Left kidney (tissue), 2 donors: Measurements from ENCODE around the gene ACOT2. TPM values are rescaled to one million over a fixed set of nuclear protein-coding genes. Genes with fewer than 3 reads are reported as not detected.
"Not testable (repeated sequence)": the region's sequence is repeated elsewhere in the genome, so short reads cannot be mapped to it uniquely, and the experiment has no call there.

Experiments
- DNase-seq: peaks from one replicate; pipeline ENCODE4 v3.0.0-alpha.2; 2013
- polyA plus RNA-seq: library from polyadenylated mRNA; unstranded; fragments of 120-200 nt; gene quantifications from one replicate; pipeline ENCODE4 v1.2.1, GENCODE V29; 2013; ENCODE audit not compliant: insufficient read length

The ACOT2 gene
- polyA plus RNA-seq, 1 donor: 59.0 TPM

DNA sequence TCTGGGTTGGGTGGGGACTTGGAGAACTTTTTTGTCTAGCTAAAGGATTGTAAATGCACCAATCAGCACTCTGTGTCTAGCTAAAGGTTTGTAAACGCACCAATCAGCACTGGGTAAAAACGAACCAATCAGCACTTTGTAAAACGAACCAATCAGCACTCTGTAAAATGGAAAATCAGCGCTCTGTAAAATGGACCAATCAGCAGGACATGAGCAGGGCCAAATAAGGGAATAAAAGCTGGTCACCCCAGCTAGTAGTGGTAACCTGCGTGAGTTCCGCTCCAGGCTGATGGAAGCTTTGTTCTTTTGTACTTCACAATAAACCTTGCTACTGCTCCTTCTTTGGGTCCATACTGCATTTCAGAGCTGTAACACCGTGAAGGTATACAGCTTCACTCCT is 1.7 kb upstream of the ACOT2 start:
- no peak for DNase-seq

DNA sequence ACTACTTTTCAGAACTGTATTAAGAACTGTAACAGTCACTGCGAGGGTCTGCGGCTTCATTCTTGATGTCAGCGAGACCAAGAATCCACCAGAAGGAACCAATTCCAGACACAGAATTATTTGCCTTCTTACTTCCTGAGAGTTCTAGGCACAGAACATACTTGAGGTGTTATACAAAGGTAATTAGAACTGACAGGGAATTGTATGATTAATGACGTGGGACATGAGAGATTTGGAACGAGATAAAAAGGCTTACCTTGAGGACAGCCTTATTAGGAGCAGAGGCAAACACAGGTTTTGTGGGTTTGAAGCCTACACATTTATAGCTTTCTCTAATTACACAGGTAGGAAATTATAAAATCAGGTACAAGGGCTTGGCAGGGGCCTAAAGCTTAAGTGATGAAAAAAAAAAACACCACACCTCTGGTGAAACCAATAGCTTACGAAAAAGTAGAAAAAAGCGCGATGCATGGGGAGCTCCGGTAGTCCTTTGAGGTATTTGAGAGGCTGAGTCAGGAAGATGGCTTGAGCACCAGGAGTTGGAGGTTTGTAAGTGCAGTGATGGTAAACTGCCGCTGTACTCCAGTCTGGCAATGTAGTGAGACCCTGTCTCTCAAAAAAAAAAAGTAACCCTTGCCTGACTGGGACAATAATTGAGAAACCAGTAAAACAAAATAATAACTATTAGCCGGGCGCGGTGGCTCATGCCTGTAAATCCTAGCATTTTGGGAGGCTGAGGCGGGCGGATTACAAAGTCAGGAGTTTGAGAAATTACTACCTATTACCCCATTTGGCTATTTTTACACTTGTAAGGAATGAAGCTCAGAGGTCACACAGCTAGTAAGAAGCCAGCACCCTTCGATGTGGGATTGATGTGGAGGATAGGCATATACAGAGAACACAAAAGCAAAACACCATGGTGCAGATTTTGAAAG is 795 bp upstream of the ACOT2 start:
- DNase-seq: peak; percentile 10

DNA sequence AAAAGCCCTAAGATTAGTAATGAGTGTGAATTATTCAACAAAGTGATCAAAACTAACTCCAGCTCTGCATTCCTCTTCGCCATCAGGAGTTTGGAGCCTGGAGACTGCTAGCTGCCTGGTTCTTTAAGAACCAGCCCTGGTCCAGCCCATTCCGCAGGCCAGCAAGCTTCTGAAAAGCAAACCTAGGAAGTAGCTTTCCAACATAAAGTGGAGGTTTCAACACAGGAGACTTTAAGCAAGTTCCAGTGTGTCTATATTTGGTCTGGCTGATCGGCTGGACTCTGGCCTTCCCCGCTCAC is 178 bp upstream of the ACOT2 start:
- DNase-seq: not testable (repeated sequence)

DNA sequence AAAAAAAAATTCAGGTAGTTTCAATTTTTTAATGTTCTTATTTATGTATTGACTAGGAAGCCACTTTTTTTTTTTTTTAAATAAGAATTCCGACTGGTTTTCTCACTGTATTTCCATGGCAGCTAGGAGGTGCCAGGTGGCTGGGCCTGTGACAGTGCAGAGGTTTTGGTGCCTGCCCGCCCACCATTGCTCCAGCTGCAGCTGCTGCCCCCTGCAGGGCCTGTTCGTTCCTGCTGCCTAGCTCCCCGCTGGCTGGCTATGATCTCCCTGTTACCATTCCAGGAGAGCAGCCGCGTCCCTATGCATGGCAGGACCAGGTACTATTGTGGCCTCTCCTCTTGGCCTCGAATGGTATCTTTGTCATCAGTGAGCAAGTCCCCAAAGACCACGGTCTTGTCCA is 1.9 kb downstream of the ACOT2 start:
- not testable (repeated sequence) for DNase-seq

DNA sequence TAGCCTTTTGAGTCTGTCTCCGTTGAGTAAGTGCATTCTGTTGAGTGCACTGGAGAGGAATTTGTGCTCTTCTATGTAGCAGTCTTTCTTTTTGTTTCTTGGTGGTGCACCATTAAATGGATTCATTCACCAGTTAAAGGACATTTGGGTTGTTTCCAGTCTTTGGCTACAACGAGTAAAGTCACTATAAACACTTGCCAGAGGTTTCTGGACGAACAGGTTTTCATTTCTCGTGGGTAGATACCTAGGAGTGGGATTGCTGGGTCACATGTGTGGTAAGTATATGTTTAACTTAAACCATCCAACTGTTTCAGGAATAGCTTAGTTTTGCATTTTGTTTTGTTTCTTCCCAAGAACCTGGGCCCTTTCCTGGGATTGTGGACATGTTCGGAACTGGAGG is 4.0 kb downstream of the ACOT2 start:
- DNase-seq: peak; percentile 8

DNA sequence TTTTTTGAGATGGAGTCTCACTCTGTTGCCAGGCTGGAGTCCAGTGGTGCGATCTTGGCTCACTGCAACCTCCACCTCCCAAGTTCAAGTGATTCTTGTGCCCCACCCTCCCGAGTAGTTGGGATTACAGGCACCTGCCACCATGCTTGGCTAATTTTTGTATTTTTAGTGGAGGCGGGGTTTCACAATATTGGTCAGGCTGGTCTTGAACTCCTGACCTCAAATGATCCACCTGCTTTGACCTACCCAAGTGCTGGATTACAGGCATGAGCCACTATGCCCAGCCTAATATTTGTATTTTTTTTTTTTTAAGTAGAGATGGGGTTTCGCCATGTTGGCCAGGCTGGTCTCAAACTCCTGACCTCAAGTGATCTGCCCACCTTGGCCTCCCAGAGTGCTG is 4.7 kb downstream of the ACOT2 start:
- DNase-seq: not testable (repeated sequence)

DNA sequence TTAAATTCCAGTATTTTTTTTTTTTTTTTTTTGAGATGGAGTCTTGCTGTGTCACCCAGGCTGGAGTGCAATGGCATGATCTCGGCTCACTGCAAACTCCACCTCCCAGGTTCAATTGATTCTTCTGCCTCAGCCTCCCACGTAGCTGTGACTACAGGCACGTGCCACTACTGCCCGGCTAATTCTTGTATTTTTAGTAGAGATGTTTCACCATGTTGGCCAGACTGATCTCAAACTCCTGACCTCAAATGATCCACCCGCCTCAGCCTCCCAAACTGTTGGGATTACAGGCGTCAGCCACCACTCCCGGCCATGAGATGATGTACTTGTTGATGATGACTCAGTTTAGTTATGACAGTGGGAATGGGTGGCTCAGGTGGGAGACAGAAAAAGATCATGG is 5.2 kb downstream of the ACOT2 start:
- not testable (repeated sequence) for DNase-seq

DNA sequence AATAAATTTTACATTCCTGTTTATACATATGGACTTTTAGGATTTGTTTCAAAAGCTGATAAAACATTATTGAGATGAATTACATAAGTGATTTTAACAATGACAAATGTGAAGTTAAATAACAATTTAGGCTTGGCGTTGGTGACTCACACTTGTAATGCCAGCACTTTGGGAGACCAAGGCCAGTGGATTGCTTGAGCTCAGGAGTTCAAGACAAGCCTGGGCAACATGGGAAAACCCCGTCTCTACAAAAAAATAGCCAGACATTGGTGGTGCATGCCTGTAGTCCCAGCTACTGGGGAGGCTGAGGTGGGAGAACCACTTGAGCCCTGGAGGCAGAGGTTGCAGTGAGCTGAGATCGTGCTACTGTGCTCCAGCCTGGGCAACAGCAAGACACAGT is 7.4 kb downstream of the ACOT2 start:
- no peak for DNase-seq

DNA sequence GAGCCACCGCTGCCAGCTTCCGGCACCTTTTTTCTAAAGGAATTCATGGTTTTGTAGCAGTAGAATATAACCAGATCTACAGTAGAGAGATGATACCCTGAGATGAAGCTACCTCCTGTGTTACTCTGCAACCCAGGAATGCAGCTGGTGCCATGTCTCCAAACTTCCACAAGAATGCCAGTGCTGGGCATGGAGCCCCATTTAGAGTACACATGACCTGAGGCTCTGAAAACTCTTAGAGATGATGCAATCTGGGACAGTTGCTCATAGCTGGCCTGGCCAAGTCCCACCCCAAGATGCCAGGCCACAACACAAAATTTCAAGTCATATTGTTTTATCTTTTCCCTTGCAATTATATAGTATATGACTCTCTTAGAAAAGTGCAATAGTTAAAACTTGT is 8.2 kb downstream of the ACOT2 start:
- not testable (repeated sequence) for DNase-seq

DNA sequence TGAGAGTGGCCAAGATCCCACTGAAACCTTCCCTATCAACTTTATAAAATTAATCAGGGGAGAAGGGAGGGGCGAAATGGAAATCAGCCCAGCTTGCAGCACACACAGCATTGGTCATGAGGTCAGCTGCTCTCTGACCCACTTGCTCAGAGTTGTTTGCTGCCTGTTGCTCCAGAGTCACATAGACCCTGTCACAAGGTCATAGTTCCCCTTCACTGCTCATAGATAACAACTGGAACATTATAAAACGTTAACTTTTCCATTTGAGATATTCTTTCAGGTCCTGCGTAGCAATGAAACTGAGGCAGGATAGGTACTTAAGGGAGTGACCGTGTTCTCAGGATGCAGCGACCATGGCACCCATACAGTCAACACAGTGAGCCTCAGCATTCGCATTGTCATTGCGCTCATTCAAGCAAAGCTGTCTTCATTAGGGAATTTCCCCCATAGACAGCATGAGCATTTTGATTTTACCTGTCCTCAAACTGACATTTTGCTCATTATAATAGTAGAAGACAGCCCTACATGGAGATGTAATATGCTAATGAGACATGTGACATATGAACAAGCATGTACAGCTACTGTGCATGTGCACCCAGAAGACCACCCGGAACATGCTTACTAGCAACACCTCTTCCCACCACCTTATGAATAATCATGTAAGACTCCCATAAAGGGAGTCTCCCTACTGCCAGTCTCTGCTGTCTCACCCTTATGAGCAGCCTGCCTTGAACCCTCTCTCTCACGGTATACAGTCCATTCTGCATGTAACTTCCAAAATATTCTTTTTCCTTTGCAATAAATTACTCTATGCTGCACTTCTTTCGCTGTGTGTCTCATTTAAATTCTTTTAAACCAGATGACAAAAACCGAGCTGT is 13.3 kb downstream of the ACOT2 start:
- DNase-seq: not testable (repeated sequence)

DNA sequence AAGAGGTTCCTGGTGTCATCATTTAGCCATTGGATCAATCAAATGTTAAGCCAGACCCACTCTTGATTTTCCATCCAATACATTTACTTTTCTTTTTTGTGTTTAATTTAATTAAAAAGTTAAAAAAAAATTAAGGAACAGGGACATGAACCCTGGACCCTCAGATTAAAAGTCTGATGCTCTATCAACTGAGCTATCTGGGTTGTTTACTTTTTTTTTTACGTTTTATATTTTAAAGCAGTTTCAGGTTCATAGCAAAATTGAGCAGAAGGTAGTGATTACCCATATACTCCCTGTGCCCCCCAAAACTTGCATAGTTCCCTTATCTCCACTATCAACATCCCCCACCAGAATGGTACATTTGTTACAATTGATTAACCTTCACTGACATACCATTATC is 19.7 kb downstream of the ACOT2 start:
- DNase-seq: no peak

DNA sequence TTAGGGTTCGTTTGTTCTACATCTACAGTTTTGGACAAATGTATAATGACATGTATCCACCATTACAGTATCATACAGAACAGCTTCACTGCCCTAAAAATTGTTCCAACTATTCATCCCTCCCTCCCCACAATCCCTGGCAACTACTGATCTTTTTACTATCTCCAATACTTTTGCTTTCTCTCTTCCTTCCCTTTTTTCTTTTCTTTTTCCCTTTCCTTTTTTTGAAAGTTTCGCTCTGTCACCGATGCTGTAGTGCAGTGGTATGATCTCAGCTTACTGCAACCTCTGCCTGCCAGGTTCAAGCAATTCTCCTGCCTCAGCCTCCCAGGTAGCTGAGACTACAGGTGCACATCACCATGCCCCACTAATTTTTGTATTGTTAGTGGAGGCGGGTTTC is 20.1 kb downstream of the ACOT2 start:
- no peak for DNase-seq

DNA sequence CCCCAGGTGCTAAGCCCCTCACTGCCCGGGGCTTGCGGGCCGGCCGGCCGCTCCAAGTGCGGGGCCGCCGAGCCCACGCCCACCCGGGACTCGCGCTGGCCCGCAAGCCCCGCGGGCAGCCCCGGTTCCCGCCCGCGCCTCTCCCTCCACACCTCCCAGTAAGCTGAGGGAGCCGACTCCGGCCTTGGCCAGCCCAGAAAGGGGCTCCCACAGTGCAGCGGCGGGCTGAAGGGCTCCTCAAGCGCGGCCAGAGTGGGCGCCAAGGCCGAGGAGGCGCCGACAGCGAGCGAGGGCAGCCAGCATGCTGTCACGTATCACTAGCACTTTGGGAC is 21.6 kb downstream of the ACOT2 start:
- DNase-seq: not testable (repeated sequence)

DNA sequence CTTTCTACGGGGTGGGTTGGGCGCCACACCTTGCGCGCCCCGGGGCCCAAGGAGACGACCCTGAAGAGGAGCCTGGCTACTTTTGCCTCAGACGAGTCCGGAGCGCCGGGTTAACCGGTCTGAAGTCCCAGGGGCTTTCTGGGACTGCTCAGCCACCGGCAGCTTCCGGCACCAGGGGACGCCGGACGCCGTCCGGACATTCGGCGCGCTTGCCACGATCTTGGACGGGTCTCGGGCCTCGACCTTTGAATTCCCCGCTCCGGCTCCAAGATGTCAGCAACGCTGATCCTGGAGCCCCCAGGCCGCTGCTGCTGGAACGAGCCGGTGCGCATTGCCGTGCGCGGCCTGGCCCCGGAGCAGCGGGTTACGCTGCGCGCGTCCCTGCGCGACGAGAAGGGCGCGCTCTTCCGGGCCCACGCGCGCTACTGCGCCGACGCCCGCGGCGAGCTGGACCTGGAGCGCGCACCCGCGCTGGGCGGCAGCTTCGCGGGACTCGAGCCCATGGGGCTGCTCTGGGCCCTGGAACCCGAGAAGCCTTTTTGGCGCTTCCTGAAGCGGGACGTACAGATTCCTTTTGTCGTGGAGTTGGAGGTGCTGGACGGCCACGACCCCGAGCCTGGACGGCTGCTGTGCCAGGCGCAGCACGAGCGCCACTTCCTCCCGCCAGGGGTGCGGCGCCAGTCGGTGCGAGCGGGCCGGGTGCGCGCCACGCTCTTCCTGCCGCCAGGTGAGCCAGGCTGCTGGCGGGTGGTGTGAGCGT is 22.9 kb downstream of the ACOT2 start, which contains the start of gene ACOT4:
Gene ACOT4, plus strand, starts transcription at position 184 of the 760 bp plus-strand sequence. Its CDS starts 87 bp downstream, at position 271.
- DNase-seq: peak; percentile 40

DNA sequence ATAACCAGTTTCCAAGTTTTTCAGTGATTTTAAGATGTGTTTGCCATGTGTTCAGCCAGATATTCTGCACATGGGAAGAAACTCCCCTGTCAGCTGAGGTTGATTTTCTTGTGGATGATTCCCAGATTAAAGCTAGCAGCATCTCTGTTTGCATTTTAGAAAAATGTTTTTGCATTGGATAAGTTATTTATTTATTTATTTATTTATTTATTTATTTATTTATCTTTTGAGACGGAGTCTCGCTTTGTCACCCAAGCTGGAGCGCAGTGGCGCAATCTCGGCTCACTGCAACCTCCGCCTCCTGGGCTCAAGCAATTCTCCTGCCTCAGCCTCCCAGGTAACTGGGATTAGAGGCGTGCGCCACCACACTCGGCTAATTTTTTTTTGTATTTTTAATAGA is 25.5 kb downstream of the ACOT2 start:
- DNase-seq: no peak

DNA sequence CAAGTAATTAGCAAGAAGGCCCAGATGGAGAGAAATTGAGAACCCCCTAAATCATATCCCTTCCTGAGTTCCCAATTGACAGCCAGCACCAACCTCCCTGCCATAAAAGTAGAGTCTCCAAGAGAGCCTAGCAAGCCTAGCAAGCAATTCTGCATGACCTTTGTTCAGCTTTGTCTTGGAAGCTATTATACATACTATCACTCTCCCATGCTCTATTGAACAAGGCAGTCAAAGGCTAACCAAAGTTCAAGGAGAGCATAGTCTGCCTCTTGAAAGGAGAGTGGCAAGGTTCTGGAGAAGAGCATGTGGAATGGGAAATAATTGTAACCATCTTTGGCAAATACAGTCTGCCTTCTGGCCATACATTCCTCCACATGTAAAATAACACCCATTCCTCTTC is 30.5 kb downstream of the ACOT2 start:
- DNase-seq: no peak

DNA sequence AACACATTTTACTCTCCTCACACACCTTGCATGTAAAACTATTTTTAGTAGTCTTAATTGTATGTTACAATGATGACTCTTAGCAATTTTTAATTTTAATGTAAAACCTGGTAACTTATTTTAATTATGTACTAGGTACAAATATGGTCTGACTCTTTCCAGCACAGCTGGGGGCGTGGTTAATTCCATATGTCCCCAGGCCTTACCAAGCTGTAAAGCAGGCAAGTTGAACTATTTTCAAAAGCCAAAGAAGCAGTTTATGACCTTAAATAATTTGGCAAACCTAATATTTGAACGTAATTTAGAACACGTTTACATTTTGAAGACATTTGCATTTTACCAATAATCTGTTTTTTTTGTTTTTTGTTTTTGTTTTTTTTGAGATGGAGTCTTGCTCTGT is 34.0 kb downstream of the ACOT2 start:
- no peak for DNase-seq

DNA sequence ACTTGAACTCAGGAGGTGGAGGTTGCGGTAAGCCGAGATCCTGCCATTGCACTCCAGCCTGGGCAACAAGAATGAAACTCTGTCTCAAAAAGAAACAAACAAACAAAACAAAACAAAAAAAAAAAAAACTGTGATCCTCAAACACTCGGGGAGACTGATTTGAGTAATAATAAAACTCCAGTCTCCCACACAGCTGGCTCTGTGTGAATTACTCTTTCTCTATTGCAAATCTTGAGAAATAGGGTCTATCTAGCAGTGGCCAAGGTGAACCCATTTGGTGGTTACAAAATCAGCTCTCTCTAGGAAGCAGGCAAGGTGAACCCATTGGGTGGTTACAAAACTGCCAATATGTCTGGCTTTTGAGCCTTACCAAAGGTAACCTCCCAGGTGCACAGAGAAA is 37.3 kb downstream of the ACOT2 start:
- no peak for DNase-seq

DNA sequence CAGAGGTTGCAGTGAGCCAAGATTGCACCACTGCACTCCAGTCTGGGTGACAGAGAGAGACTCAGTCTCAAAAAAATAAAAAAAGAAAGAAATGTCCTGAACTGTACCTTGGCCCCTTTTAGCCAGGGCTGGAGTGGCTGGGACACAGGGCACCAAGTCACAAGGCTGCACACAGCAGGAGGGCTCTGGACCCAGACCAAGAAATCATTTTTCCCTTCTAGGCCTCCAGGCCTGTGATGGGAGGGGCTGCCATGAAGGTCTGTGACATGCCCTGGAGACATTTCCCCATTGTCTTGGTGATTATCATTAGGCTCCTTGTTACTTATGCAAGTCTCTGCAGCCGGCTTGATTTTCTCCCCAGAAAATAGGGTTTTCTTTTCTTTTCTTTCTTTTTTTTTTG is 38.2 kb downstream of the ACOT2 start:
- no peak for DNase-seq

DNA sequence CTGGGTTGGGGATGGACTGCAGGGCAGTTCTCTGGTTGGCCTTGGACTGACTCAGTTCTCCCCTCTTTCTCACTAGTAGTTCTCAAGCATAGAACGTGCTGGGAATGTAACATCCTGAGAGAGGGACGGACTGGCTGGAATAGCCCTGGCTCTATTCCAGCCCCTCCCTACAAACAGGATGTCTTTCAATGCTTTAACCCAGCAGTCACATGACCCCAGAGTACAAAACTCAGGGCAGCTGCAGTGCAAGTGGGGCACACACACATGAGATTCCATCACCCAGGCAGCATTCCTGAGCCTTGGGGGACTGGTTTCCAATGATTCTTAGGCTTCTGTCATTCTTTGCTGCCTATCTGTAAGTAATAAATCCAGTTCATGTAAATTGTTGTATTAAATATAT is 41.7 kb downstream of the ACOT2 start:
- no peak for DNase-seq

DNA sequence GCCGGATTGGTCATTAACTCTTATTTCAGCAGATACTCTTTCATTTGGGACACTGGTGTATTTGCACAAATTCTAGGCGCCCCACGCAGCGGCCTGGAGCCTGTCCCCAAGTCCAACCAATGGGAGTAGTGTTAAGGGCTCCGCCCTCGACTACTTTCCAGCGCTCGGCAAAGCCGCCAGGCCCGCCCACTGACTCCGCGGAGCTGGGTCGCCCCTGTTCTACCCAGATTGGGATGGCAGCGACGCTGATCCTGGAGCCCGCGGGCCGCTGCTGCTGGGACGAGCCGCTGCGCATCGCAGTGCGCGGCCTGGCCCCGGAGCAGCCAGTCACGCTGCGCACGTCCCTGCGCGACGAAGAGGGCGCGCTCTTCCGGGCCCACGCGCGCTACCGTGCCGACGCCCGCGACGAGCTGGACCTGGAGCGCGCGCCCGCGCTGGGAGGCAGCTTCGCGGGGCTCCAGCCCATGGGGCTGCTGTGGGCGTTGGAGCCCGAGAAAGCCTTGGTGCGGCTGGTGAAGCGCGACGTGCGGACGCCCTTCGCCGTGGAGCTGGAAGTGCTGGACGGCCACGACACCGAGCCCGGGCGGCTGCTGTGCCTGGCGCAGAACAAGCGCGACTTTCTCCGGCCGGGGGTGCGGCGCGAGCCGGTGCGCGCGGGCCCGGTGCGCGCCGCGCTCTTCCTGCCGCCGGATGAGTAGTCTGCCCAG is 43.5 kb downstream of the ACOT2 start, which contains the start of gene ACOT6:
Gene ACOT6, plus strand, starts transcription at position 179 of the 707 bp plus-strand sequence. Its CDS starts 55 bp downstream, at position 234.
- DNase-seq: peak; percentile 59

DNA sequence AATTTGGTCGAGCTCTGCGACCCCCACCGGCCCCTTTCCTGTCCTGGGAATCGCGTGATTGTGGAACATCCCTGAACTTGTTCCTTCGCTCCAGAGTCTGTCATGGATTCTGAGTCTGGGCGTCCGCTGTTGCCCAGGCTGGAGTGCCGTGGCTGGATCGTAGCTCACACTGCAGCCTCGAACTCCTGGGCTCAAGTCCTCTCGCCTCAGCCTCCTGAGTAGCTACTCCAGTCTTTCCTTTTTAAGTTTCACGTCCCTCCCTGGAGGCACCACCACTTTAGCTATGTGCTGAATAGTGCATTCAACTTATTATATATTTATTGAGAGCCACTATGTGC is 44.0 kb downstream of the ACOT2 start:
- DNase-seq: no peak
